A673 (cell line): ENCODE measurements around the gene UPF3A.

Experiments
- CTCF ChIP-seq: fragments of 300-800, 200-600 bp; sonication (generic); conservative IDR thresholded peaks from 2 replicates; pipeline ENCODE4 v1.5.1; 2017; ENCODE audit warnings: low read depth, mild to moderate bottlenecking, antibody characterized with exemption, low read length, moderate library complexity, mixed read lengths
- EZH2 ChIP-seq: fragments of 200-600 bp; sonication (generic); IDR thresholded peaks from 2 replicates; pipeline ENCODE4 v1.6.1; 2017; ENCODE audit warnings: borderline replicate concordance, low read depth, mild to moderate bottlenecking, mixed read lengths, antibody characterized with exemption, low read length; ENCODE audit not compliant: poor library complexity, severe bottlenecking

- TF ChIP-seq CTCF (no peak), EZH2 (no peak)
These were observed 46.6 kb upstream of the UPF3A start, which contains the start of gene CDC16 for GRCh38 chr13:114234645-114235421.
